Calu3 (cell line): ENCODE data around the gene STX18. TPM values are rescaled to one million over a fixed set of nuclear protein-coding genes. Genes with fewer than 3 reads are reported as not detected.

Source experiments
- BruUV-seq: library from RNA; stranded (reverse); fragments of 400-500 nt; replicated peaks from 2 replicates; lab custom pipeline; 2021; lab: Mats Ljungman, UMichigan
- CTCF ChIA-PET: fragments of 300-600 bp; sonication (Branson Sonifier 250); formaldehyde crosslinking; loops from one replicate; lab custom pipeline; 2022; ENCODE audit warnings: antibody characterized with exemption; lab: Charles Lee
- DNase-seq: peaks from one replicate; pipeline ENCODE4 v3.0.0; 2022
- H3K27ac Mint-ChIP-seq: one replicate; pipeline ENCODE4 v1.8.0; 2022; ENCODE audit warnings: mixed read lengths; ENCODE audit not compliant: unreplicated experiment
- H3K27me3 Mint-ChIP-seq: one replicate; pipeline ENCODE4 v1.8.0; 2022; ENCODE audit warnings: mixed read lengths; ENCODE audit not compliant: unreplicated experiment
- H3K36me3 Mint-ChIP-seq: one replicate; pipeline ENCODE4 v1.8.0; 2022; ENCODE audit warnings: mild to moderate bottlenecking, moderate library complexity, mixed read lengths; ENCODE audit not compliant: insufficient read depth, unreplicated experiment
- H3K4me1 Mint-ChIP-seq: one replicate; pipeline ENCODE4 v1.8.0; 2022; ENCODE audit warnings: mild to moderate bottlenecking, low read depth, mixed read lengths; ENCODE audit not compliant: unreplicated experiment
- H3K4me3 Mint-ChIP-seq: one replicate; pipeline ENCODE4 v1.8.0; 2022; ENCODE audit warnings: mild to moderate bottlenecking, low read depth, moderate library complexity, mixed read lengths; ENCODE audit not compliant: unreplicated experiment
- H3K9me3 Mint-ChIP-seq: one replicate; pipeline ENCODE4 v1.8.0; 2022; ENCODE audit warnings: low read depth, mixed read lengths; ENCODE audit not compliant: unreplicated experiment
- intact Hi-C: fragments of 100-400 bp; cut with micrococcal nuclease; formaldehyde crosslinking; loops from one replicate; pipeline ENCODE4 v1.10.0; 2022; ENCODE audit not compliant: unreplicated experiment
- total RNA-seq: library from RNA; stranded (reverse); gene quantifications from 2 replicates; pipeline ENCODE4 v1.2.3, GENCODE V29; 2022
- TF ChIP-seq, protein P1 (sequence below): fragments of 200-600 bp; IDR thresholded peaks from one replicate; pipeline ENCODE4 v1.8.0; 2022; ENCODE audit warnings: antibody characterized with exemption; ENCODE audit not compliant: unreplicated experiment

Gene STX18
- total RNA-seq, 1 experiment from 2014 or later: 27.3 TPM

DNA sequence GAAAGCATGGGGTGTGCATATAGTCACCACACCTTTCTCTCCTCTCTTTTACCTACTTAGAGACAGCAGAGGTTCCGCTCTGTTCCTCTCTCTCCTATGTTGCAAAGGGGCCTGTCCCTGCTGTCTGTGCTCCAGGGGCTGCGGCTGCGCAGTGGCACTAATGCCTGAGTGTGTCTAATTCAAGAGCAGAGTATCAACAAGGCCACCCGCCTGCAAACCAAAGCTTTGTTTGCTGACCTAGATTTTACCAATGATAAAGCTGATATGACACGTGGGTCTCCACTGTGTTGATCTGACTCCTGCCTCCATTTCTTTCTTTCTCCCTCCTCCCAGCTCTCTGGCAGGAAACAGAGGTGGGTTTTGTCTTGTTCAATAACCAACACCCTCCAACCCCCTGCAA is 80.0 kb downstream of the STX18 start:
- TF ChIP-seq, protein P1, sequence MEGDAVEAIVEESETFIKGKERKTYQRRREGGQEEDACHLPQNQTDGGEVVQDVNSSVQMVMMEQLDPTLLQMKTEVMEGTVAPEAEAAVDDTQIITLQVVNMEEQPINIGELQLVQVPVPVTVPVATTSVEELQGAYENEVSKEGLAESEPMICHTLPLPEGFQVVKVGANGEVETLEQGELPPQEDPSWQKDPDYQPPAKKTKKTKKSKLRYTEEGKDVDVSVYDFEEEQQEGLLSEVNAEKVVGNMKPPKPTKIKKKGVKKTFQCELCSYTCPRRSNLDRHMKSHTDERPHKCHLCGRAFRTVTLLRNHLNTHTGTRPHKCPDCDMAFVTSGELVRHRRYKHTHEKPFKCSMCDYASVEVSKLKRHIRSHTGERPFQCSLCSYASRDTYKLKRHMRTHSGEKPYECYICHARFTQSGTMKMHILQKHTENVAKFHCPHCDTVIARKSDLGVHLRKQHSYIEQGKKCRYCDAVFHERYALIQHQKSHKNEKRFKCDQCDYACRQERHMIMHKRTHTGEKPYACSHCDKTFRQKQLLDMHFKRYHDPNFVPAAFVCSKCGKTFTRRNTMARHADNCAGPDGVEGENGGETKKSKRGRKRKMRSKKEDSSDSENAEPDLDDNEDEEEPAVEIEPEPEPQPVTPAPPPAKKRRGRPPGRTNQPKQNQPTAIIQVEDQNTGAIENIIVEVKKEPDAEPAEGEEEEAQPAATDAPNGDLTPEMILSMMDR: no peak
- H3K9me3 Mint-ChIP-seq: no peaks in the 10 kb centered on the region
- no peak overlapping the region for H3K4me3 Mint-ChIP-seq
- no peaks in the 10 kb centered on the region for H3K4me1 Mint-ChIP-seq
- H3K27ac Mint-ChIP-seq: no peak overlapping the region
- peaks cover 4% of the 10 kb centered on the region for H3K36me3 Mint-ChIP-seq
- intact Hi-C loops: no loop called here
- BruUV-seq: no TSS peak
- CTCF ChIA-PET: no interaction called here
- no peaks in the 10 kb centered on the region for H3K27me3 Mint-ChIP-seq
- DNase-seq: no peak

DNA sequence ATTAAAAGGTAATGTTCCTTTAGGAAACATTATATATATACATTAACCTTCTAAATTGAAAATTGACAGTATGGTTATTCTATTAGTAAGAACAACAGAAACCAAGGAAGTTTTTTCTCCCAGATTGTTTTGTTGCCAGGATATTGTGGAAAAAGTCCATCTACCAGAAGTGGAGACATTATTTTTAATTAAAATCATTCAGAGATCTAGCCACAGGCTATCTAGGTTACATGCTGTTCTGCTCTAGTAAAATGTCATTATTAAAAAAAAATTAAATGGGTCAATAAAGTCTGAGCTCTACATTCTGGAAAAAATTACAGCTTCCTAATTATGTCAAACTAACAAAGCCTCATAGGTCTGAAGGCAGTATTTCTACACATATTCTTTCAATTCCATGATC is 80.7 kb downstream of the STX18 start:
- CTCF ChIA-PET: no interaction called here
- intact Hi-C loops: no loop called here
- Mint-ChIP-seq H3K36me3 (no peaks in the 10 kb centered on the region), H3K4me3 (no peak overlapping the region), H3K27me3 (no peaks in the 10 kb centered on the region), H3K4me1 (no peaks in the 10 kb centered on the region), H3K9me3 (no peaks in the 10 kb centered on the region), H3K27ac (no peak overlapping the region)
- TF ChIP-seq, protein P1: no peak
- no peak for DNase-seq
- no TSS peak for BruUV-seq

DNA sequence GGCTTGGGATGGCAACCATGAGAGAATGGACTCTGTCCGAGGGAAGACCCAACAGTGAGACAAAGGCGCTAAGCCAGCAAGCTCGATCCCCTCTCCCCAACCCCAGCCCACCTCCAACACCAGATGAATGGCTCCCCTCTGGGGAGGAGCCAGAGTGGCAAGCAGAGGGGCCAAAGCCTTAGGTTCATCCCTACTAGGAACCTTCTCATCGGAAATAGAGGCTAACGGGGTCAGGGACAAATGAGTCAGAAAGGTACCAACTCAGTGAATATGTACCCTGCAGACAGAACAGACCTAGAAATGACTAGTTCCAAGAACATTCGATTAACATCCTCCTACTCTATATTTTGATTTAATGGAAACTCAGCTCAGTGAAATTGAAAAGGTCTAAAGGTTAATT is 81.1 kb downstream of the STX18 start:
- CTCF ChIA-PET: no interaction called here
- intact Hi-C loops: no loop called here
- Mint-ChIP-seq H3K9me3 (no peaks in the 10 kb centered on the region), H3K27me3 (no peaks in the 10 kb centered on the region), H3K4me1 (no peaks in the 10 kb centered on the region), H3K36me3 (no peaks in the 10 kb centered on the region), H3K27ac (no peak overlapping the region), H3K4me3 (no peak overlapping the region)
- no TSS peak for BruUV-seq
- TF ChIP-seq, protein P1: no peak
- no peak for DNase-seq

DNA sequence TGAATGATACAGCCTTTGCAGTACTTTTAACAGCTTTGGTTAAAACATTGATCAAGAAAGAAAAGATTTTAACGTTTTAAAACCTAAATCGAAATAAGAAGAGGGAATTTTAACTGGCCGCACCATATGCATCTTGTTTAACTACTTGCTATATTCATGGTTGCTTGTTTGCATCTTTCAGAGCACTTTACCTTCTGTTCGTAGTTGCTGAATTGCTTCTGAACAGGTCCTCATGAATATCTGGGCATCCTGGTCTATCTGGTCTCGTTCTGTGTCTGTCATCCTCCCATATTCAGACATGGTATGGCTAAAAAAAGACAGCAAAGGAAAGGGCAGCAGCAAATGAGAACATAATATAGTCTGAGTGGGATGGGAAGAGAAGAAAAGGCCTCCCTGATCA is 82.7 kb downstream of the STX18 start:
- H3K4me1 Mint-ChIP-seq: no peaks in the 10 kb centered on the region
- BruUV-seq: no TSS peak
- H3K27me3 Mint-ChIP-seq: no peaks in the 10 kb centered on the region
- CTCF ChIA-PET: no interaction called here
- H3K4me3 Mint-ChIP-seq: no peak overlapping the region
- no peak overlapping the region for H3K27ac Mint-ChIP-seq
- no peaks in the 10 kb centered on the region for H3K36me3 Mint-ChIP-seq
- no peak for DNase-seq
- no peaks in the 10 kb centered on the region for H3K9me3 Mint-ChIP-seq
- intact Hi-C loops: no loop called here
- TF ChIP-seq, protein P1: no peak
